HG03095 (cell line): ENCODE measurements around the gene EEF2K.

Experiments used
- ATAC-seq: cut with Tn5 transposase; IDR thresholded peaks from one replicate; pipeline ENCODE4 v1.9.1; 2021; ENCODE audit warnings: moderate library complexity; ENCODE audit not compliant: unreplicated experiment

EEF2K gene

DNA sequence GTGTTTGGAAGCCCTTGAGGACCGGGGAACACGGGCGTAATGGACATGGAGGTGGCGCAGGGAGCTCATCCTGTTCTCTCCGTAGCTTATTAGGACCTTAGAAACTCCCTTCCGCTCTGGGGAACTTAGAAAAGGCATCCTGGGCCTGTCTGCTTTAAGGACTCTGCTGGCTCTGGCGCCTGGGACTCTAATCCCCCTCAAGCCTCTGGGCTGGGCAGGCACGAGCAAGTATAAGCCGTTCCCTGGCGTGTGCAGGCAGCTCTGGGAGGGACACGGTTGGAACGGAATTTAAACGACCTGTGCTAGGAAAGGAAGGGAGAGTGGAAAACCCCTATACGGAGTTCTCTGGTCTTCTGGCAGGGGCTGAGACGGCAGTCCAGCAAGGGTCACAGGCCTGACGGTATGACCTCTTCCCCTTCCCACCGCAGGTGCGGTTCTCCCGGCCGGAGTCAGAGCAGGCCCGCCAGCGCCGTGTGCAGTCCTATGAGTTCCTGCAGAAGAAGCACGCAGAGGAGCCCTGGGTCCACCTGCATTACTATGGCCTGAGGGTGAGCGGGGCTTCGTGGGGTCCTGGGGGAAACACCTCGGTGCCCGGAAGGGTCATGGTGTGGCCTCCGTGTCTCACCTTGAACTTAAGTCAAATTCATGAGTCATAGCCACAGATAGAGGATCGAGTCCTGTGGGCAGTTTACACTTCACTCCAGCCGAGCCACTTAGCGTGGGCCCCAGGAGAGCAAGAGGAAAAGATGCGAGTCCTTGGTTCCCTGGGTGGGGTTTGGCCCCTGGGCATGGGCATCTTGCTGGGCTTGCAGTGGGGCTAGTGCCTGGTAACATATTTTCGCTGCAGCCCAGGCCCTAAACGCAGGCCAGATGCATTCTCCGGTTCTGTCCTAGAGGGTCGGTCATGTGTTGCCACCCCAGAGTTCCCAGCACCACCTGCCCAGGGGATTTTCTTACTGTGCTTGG lies 108.9 kb downstream of the EEF2K start:
- ATAC-seq, result no peak

DNA sequence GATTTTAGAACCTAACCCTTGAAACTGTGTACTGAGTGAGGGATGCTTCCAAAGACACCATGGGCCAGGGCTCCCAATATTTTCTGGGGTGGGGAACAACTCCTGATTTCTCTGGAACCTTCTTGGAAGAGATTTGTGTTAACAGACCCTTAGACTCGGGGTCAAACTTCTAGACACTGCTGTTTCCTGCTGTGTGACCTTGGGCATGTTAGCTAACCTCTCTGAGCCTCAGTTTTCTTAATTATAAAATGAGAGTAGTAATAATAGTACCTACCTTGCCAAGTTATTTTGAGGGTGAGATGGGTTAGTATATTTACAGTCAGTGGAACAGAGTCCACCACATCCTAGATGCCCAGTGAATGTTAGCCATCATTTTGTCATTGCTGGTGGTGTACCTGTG lies 109.9 kb downstream of the EEF2K start:
- no peak for ATAC-seq

DNA sequence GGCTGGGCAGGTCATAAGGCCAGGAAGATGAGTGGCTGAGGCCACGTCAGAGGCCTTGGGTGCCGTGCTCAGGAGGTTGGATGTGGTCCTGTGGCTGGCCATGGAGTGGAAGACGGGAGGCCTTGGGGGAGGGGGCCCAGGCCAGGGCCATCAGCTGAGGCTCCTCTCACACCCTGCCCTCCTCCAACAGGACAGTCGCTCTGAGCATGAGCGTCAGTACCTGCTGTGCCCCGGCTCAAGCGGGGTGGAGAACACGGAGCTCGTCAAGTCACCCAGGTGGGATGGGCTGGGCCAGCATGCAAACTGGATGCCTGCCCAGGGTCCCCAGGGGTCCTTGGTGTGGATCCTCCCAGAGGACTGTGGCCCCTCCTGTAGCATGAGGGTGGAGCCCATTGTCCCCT lies 110.3 kb downstream of the EEF2K start:
- no peak for ATAC-seq

DNA sequence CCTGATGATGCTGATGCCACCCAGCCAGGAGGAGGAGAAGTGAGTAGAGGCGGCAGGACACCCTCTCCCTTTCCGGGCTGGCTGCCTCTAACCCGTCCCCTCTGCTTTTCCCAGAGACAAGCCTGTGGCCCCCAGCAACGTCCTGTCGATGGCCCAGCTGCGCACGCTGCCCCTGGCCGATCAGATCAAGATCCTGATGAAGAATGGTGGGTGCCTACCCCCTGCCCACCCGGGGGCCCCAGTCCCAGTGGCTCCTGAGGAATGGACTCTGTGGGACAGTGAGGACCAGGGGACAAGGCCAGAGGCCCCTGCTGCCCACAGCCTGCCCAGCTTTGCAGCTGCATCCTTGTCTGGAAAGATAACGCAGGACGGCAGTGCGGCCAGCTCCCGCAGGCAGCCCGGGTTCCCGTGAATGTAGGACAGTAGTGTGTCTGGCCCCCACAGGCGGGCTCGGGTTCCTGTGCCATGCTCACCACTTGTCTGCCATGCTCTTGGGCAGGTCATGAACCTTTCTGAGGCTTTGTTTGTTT lies 111.0 kb downstream of the EEF2K start:
- no peak for ATAC-seq

DNA sequence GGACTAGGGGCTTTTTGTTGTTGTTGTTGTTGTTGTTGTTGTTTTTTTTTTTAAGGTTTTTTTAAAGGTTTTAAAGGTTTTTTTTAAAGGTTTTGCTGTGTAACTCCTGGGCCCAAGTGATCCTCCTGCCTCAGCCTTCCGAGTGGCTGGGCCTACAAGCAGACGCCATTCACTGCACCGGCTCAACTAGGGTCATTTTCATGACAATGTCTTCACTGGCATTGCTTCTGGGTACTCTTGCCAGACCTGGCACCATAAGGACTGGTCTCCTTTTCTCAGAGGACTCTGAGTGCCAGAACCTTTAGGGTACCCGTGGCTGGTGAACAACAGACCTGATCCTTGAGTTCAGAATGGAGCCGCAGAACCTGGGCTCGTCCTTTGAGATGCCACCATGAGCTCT lies 111.5 kb downstream of the EEF2K start:
- ATAC-seq, result no peak

DNA sequence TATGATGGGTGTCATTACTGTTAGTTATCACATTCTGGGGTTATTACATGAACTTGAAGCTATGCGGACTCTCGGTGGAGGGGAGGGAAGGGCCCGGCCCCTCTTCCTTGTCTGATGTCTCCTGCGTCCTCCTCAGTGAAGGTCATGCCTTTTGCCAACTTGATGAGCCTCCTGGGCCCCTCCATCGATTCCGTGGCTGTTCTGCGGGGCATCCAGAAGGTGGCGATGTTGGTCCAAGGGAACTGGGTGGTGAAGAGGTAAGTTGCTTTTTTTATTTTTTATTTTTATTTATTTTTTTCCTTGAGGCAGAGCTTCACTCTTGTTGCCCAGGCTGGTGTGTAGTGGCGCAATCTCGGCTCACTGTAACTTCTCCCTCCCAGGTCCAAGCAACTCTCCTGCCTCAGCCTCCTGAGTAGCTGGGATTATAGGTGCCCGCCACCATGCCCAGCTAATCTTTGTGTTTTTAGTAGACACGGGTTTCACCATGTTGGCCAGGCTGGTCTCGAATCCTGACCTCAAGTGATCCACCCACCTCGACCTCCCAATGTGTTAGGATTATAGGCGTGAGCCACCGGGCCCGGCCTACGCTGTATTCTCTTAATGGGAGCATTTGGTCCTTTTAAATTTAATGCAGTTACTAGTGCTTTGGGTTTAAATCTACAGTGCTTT lies 112.7 kb downstream of the EEF2K start:
- no peak for ATAC-seq

DNA sequence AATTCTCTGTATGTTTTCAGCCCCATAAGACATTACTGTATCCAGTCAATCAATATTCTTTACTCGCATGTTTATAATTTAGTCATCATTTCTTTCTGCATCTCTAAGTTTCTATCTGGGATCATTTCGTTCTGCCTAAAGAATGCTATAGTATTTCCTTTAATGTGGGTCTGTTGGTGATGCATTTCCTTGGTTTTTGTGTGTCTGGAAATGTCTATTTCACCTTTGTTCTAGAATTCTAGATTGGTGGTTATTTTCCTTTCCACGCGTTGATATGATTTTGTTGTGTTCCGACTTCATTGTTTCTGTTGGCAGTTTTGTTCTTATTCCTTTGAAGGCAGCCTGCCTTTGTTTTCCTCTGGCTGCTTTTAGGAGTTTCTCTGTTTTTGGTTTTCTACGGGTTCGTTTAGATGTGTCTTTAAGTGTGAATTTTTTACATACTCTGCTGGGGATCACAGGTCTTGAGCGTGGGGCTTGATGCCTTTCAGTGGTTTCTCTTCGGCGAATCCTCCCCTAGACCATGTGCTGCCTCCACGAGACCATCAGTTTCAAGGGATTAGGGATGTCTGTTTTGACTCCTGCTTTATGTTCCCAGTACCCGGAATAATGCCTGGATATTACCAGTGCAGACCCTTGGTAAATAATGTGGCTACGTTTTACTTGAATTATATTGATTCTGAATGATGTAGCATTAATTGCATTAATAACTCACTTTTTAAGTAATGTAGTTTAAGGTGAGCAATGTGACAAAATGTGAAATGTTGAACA lies 114.7 kb downstream of the EEF2K start:
- no peak for ATAC-seq

DNA sequence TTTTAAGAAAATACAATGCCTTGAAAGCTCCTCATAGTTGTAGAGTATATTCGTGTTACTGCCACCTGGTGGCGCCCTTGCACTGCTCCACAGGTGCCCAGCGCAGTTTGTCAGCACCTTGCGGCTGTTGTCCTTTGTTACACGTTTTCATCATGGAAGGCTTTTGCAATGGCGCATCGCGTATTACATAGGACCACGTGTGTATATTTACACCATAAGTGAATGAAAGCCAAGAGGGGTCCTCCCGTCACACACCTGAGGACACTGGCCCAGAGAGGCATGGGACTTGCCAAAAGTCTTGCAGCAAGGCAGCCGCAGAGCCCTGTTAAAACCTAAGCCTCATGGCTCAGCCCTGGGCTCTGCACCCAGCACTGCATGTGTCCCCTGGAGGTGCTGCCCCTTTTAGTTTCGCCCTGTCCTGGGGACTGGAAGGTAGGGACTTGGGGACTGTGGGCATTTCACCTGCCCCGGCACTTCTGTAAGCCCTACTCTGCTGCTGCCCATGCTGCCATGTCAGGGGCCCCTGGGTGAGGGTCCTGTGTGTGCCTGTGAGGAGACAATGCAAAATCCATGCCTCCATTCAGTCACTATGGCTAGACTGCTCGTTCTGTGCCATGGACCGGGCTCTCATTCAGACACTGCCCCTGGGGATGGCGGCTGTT lies 115.4 kb downstream of the EEF2K start:
- ATAC-seq, result no peak

DNA sequence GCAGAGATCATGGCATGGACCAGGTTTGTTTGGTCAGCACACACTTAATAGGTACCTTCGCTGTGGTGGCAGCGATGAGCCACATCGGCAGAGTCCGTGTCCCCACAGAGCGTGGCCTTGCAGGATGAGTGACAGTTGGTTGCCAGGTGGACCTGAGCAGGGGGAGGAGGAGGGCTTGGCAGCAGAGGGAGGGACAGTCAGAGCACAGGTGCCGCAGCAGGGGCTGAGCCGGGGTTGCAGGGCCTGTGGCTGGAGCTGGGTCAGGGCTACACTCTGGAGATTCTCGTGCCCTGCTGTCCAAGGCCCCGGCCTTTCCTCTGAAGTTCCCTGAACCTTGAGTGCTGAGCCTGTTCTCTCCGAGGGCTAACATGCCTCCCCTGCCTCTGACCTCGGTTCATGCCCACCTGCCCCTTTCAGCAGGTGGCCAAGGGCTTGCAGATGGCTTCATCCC lies 116.0 kb downstream of the EEF2K start:
- ATAC-seq, result no peak

DNA sequence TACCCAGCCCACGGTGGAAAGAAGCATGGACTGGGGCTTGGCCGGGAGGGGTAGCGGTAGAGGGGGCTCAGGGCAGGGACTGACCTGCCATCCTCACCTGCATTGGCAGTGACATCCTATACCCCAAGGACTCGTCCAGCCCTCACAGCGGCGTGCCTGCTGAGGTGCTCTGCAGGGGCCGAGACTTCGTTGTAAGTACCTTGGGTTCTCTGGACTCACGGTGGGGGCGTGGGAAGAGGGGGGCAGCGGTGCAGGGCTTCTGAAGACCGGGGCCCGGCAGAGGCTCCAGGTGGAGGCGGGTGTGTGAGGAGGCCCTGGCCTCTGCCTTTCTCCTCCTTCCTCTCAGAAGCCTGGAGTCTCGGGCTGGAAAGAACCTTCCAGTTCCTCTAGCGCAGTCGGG lies 116.7 kb downstream of the EEF2K start:
- no peak for ATAC-seq

DNA sequence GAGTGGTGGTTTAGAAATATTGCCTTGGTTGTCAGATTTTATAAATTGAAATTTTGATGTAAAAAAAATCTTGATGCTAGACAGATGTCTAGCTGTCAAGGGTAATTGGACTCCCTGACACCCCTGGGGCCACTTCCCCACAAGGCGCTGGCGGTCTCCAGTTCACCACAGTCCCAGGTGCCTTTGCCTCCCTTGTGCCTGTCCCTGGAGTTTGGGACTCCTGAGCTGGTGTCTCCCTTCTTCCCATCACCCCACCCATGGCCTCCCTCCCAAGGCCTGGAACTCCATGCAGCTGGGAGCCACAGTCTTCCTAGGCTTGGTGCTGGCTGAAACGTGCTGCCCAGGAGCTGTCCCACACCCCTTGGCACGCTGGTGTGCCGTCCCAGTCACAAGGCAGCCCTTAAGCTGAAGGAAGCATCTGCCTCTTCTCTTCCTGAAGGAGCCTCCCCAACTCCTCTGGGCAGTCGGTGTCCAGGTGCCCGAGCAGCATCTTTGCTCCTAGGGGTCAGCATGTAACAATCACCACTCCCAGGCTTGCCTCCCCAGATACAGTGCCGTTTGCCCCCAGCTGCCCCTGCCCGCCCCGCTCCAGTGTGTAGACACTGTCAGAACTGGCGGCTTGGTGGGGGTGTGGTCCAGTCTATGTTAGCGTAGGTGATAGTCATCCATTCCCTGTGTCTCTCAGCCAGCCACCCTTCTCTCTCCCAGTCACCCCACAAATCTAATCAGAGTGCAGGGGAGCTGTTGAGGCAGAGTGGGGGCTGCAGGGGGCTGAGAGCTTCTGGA lies 117.3 kb downstream of the EEF2K start:
- ATAC-seq, result no peak

DNA sequence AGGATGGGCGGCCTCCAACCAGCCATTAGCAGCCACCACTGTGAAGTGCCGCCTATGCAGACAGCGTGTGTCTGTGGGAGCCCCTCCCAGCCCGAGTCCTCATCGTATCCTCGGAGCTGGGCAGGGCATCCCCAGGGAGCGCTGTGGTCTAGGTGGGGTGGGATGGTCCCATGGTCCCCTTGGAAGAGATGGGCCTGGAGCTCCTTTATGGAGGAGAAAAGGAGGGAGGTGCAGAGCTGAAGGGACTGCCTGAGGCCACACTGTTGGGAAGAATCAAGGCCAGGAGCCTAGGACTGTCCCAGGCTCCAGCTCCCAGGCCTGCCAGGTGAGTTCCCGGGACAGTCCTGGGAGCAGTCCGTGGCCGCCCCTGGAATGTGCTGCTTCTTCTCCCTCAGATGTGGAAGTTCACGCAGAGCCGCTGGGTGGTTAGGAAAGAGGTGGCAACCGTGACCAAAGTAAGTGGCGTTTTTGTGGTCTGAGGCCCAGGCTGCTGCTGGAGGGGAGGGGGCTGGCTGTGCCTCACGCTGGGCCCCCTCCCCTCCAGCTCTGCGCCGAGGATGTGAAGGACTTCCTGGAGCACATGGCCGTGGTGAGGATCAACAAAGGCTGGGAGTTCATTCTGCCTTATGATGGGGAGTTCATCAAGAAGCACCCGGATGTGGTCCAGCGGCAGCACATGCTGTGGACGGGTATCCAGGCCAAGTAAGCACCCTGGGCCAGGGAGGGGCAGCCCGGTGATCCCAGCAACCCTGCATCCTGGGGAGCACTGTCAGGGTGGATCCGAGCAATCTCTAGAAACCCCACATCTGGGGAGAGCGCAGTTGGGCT lies 118.1 kb downstream of the EEF2K start:
- no peak for ATAC-seq

DNA sequence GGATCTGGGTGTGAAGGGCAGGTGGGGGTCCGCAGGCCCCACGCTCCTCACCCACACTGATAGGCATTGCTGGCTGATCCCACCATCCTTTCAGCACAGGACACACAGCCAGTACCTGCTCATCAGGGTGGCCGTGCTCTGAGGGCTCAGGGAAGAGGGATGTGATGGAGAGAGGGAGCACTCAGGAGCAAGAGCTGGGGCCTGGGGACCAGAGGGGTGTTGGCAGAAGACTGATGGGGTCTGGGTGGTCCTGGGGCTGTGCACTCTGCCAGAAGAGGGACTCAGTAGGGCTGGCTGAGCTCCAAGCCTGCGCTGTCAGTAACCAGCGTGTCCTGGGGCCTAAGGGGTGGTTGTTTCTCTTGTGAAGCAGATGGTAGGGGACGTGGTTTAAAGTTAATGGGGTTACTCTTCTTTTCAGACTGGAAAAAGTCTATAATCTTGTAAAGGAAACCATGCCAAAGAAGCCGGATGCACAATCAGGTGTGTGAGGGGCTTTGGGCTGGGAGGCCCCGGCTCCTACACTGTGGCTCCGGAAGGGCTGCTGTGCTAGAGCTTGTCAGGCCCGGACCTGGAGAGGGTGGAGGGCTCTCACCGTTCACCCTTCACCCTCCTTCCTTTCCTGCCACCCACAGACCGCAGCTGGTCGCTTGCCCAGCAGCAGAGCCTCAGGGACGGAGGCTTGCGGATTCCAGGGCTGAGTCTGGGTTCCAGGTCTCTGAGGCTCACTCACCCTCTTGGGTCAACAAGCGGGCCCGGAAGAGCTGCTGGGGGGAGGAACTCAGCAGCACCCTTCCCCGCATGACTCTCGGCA lies 118.9 kb downstream of the EEF2K start:
- no peak for ATAC-seq

DNA sequence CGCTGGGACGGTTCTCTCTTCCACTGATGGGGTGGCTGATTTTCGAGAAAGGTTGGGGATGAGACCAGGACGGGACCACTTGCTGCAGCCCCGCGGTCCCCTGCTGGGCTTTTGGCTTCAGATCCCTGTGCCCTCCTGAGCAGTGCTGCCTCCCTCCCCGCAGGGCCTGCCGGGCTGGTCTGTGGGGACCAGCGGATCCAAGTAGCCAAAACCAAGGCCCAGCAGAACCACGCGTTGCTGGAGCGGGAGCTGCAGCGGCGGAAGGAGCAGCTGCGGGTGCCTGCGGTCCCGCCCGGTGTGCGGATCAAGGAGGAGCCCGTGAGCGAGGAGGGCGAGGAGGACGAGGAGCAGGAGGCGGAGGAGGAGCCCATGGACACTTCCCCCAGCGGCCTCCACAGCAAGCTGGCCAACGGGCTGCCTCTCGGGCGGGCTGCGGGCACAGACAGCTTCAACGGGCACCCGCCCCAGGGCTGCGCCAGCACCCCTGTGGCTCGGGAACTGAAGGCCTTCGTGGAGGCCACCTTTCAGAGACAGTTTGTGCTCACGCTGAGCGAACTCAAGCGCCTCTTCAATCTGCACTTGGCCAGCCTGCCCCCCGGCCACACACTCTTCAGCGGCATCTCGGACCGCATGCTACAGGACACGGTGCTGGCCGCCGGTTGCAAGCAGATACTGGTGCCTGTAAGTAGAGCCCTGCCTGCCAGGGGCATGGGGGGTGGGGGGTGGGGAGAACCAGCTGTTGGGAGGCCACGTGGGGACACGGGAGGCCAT lies 119.7 kb downstream of the EEF2K start:
- no peak for ATAC-seq

DNA sequence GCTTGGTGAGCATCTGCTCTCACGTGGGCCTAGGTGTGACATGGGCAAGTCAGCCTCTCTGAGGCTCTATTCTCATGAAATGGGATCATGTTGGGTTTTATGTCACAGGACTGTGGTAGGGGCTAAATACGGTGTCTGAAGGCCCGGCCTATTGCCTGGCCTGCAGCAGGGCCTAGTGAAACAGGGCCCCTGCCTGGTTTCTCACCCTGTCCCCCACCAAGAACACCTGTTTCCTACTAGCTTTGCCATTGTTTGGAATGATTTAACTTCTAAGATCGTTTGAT lies 120.2 kb downstream of the EEF2K start:
- no peak for ATAC-seq

DNA sequence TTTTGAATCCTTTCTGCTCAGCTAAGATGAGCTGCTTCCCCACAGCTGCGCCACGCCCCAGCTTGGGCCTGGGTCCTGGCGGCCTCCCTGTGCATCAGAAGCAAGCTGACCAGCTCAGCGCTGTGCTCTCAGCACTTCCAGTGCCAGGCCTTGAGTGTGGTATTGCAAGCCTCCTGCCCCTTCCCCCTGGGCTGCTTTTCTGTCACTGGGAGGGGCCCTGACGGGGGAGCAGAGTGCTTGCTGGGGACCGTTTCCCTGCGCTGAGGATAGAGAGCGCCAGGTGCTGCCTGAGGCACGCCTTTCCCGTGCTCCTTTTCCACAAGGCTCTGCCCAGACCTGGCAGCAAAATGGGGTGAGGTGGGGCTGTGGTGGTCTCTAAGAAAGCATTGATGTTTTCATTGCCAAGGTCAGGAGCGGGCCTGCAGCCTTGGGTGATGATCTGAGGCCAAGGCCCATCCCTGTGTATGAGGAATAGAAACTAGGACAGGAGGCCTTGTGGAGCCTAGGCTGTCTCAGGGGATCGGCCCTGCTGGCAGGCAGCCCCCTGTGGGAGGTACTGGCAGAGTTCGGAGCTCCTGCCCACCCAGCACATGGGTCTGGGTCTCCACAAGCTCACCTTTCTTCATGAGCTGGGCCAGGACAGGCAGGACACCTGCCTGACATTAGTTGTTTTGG lies 120.8 kb downstream of the EEF2K start:
- ATAC-seq, result no peak

DNA sequence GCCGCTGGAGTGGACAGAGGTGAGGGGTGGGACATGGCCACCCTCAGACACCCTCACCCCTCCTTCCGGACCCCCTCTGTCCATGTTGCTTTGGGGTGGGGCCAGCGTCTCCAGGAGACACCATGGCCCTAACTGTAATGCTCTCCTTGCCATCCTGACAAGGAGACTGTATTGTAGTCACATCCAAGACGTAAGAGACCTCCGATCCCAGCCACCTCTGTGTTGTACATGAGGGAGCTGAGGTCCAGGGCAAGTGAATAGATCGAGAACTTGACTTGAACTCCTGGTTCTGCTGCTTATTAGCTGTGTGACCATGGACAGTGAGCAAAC lies 121.3 kb downstream of the EEF2K start:
- ATAC-seq, result no peak
